GM19328 (cell line): Measurements from ENCODE around the gene ELFN1.

ENCODE experiments used
- ATAC-seq: cut with Tn5 transposase; IDR thresholded peaks from one replicate; pipeline ENCODE4 v1.9.1; 2021; ENCODE audit warnings: mild to moderate bottlenecking, moderate library complexity; ENCODE audit not compliant: unreplicated experiment

Gene ELFN1

GRCh38 chr7:1721047-1721690 lies 51.1 kb downstream of the ELFN1 start:
- no peak for ATAC-seq

GRCh38 chr7:1723254-1723653 lies 53.2 kb downstream of the ELFN1 start:
- no peak for ATAC-seq

GRCh38 chr7:1724118-1724910 lies 54.2 kb downstream of the ELFN1 start:
- ATAC-seq, result no peak

- ATAC-seq, result no peak
Observed at GRCh38 chr7:1725199-1725690, 55.2 kb downstream of the ELFN1 start.

- no peak for ATAC-seq
Observed at GRCh38 chr7:1725766-1726630, 55.9 kb downstream of the ELFN1 start.

GRCh38 chr7:1727079-1727478 lies 57.0 kb downstream of the ELFN1 start:
- ATAC-seq, result no peak

GRCh38 chr7:1727812-1728570 lies 57.9 kb downstream of the ELFN1 start:
- ATAC-seq, result no peak

- ATAC-seq, result no peak
Observed at GRCh38 chr7:1729183-1729582, 59.1 kb downstream of the ELFN1 start.

- no peak for ATAC-seq
Observed at GRCh38 chr7:1729773-1730172, 59.7 kb downstream of the ELFN1 start.

- no peak for ATAC-seq
Observed at GRCh38 chr7:1732072-1732471, 62.0 kb downstream of the ELFN1 start.

- ATAC-seq, result no peak
Observed at GRCh38 chr7:1732645-1733044, 62.6 kb downstream of the ELFN1 start.

GRCh38 chr7:1733206-1733907 lies 63.3 kb downstream of the ELFN1 start:
- no peak for ATAC-seq

GRCh38 chr7:1733908-1734730 lies 64.0 kb downstream of the ELFN1 start:
- no peak for ATAC-seq

GRCh38 chr7:1735262-1735661 lies 65.2 kb downstream of the ELFN1 start:
- ATAC-seq, result no peak

GRCh38 chr7:1735806-1736483 lies 65.9 kb downstream of the ELFN1 start:
- no peak for ATAC-seq

GRCh38 chr7:1736484-1736817 lies 66.4 kb downstream of the ELFN1 start:
- no peak for ATAC-seq

GRCh38 chr7:1736830-1737229 lies 66.8 kb downstream of the ELFN1 start:
- no peak for ATAC-seq

- ATAC-seq, result no peak
Observed at GRCh38 chr7:1737523-1737922, 67.4 kb downstream of the ELFN1 start.

GRCh38 chr7:1737956-1738355 lies 67.9 kb downstream of the ELFN1 start:
- ATAC-seq, result no peak
